AG09309 (cell line): ENCODE data around the gene SLC30A4.
A peak's percentile ranks its signal among the peaks of the same experiment; 100 is the strongest.
"Not testable (repeated sequence)": the region's sequence is repeated elsewhere in the genome, so short reads cannot be mapped to it uniquely, and the experiment has no call there.

Experiments used
- DNase-seq: peaks from one replicate; pipeline ENCODE4 v3.0.0-alpha.2; 2010; ENCODE audit warnings: low read depth
- H3K4me3 ChIP-seq: 2 replicates; pipeline ENCODE4 v1.5.1; 2011; ENCODE audit warnings: mild to moderate bottlenecking, low read depth, low read length, moderate library complexity; ENCODE audit not compliant: control insufficient read depth
- TF ChIP-seq, protein P1 (sequence below): IDR thresholded peaks from 2 replicates; pipeline ENCODE4 v1.5.1; 2011; ENCODE audit warnings: mild to moderate bottlenecking, low read depth, low read length, inconsistent platforms; ENCODE audit not compliant: insufficient read depth, control insufficient read depth; ENCODE audit errors: missing control alignments

The SLC30A4 gene

DNA sequence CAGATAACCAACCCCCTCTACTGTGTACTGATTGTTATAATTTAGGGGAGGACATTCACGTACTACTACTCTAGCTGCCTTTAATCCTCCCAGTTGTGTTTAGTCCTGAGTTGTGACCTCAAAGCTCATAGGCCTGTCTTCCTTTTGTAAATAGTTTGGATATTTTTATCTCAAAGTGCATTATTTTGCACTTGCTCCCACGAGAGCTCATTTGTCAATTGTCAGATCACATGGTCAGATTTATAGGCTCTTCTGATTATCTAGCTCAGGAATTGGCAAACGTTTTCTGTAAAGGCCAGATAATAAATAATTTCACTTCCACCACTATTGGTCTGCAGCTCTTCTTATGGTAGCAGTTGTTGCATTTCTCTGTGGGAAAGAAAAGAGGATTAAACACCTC lies 14.4 kb upstream of the SLC30A4 start:
- TF ChIP-seq, protein P1, sequence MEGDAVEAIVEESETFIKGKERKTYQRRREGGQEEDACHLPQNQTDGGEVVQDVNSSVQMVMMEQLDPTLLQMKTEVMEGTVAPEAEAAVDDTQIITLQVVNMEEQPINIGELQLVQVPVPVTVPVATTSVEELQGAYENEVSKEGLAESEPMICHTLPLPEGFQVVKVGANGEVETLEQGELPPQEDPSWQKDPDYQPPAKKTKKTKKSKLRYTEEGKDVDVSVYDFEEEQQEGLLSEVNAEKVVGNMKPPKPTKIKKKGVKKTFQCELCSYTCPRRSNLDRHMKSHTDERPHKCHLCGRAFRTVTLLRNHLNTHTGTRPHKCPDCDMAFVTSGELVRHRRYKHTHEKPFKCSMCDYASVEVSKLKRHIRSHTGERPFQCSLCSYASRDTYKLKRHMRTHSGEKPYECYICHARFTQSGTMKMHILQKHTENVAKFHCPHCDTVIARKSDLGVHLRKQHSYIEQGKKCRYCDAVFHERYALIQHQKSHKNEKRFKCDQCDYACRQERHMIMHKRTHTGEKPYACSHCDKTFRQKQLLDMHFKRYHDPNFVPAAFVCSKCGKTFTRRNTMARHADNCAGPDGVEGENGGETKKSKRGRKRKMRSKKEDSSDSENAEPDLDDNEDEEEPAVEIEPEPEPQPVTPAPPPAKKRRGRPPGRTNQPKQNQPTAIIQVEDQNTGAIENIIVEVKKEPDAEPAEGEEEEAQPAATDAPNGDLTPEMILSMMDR, result no peak
- H3K4me3 ChIP-seq, result no peak overlapping the region
- no peak for DNase-seq

DNA sequence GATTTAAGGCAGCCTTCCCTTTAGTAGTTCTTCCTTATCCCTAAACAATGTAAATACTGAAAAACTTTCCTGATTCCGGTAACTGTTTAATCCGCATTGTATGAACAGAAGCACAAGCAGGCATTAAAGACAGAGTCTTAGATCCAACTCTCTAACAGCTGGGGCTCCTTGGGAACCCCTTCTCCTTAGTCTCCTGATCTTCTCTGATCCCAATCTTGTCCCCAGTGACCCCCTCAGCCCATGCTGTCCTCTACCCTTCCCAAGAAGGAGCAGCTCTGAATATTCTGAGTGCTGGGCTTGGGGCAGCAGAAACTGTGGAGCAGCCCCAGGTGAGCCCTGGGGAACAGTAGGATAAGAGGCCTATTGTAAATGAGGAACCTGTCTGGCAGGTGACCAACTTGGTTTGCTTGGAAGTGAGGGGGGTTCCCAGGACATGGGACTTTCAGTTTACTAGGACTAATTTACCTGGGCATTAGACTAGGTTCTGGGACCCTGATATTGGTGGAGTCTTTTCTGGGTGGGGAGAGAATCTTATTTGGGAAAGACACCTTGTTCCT lies 13.0 kb upstream of the SLC30A4 start:
- TF ChIP-seq, protein P1, result no peak
- DNase-seq, result no peak
- no peak overlapping the region for H3K4me3 ChIP-seq

DNA sequence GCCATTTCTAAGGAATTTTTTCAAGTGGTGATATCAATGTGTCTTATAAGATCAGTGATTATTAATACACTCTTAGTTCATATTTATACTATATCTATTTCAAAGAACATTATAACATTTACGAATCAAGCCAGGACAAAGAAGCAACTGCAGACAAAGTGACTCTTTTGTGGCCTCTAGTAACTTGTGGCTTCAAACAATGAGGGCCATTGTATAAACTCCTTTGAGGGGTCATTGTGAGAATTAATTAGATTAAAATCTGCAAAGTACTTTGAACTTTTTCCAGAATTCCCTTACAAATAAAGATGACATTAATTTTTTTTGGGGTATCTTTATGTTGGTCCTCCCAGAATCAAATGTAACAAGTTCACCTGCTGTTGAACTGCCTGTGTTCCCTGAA lies 12.3 kb upstream of the SLC30A4 start:
- TF ChIP-seq, protein P1, result no peak
- H3K4me3 ChIP-seq, result no peak overlapping the region

GRCh38 chr15:45532892-45533291 lies 10.3 kb upstream of the SLC30A4 start:
- DNase-seq, H3K4me3 ChIP-seq: not testable (repeated sequence)

More for the DNA sequence above, 12.3 kb upstream of the SLC30A4 start:
- no peak for DNase-seq

- TF ChIP-seq, protein P1, result no peak
- H3K4me3 ChIP-seq, result no peak overlapping the region
- no peak for DNase-seq
Measured at GRCh38 chr15:45529613-45530012, 7.1 kb upstream of the SLC30A4 start.

- no peak for DNase-seq
- H3K4me3 ChIP-seq, result no peak overlapping the region
Measured at GRCh38 chr15:45527086-45527485, 4.5 kb upstream of the SLC30A4 start.

GRCh38 chr15:45523166-45523460 lies 558 bp upstream of the SLC30A4 start:
- no peak for DNase-seq
- TF ChIP-seq, protein P1, result no peak
- H3K4me3 ChIP-seq, result peak overlapping the region; percentile 80

More at GRCh38 chr15:45527086-45527485, 4.5 kb upstream of the SLC30A4 start:
- TF ChIP-seq, protein P1, result no peak
